A549 (cell line): ENCODE results near the gene ITGA7. TPM values are rescaled to one million over a fixed set of nuclear protein-coding genes. Genes with fewer than 3 reads are reported as not detected.

ENCODE experiments used
- ATAC-seq, 2 experiments: fragments of 200-7000 bp in 1 of 2; fragments of >200 bp in 1 of 2; cut with Nextera tagmentation in 1 of 2; cut with Tn5 transposase in 1 of 2; 3 replicates each; pipeline versions ENCODE4 v1.8.0 to v1.9.1; 2018 to 2020; ENCODE audit warnings: mild to moderate bottlenecking in 1 of 2, moderate library complexity in 1 of 2
- CTCF ChIA-PET: fragments of 300-600 bp; sonication (Branson Sonifier 250); formaldehyde crosslinking; extraction: SDS; loops from one replicate; lab custom pipeline; 2021; ENCODE audit warnings: antibody characterized with exemption, inconsistent platforms; lab: Yijun Ruan, JAX
- POLR2A ChIA-PET: fragments of 350-600 bp; formaldehyde crosslinking; extraction: SDS; loops from one replicate; lab custom pipeline; 2021; ENCODE audit warnings: antibody characterized with exemption, inconsistent platforms; lab: Yijun Ruan, JAX
- DNase-seq, 2 experiments: peaks; one replicate each; pipeline versions ENCODE4 v3.0.0 to v3.0.0-alpha.2; 2011 to 2016; ENCODE audit warnings: low read depth in 1 of 2, low spot score in 1 of 2
- FAIRE-seq: peaks from 2 replicates; lab custom pipeline; 2011; peaks lifted over from hg19 to GRCh38; lab: Jason Lieb, UNC
- H3K27ac ChIP-seq, 2 experiments: fragments of >200 bp; sonication (Bioruptor Twin); formaldehyde crosslinking; 3 replicates each; pipeline ENCODE4 v1.5.1; 2016 to 2017
- H3K4me1 ChIP-seq: fragments of >200 bp; sonication (Bioruptor Twin); formaldehyde crosslinking; 3 replicates; pipeline ENCODE4 v1.6.1; 2016
- H3K4me2 ChIP-seq: fragments of >200 bp; sonication (Bioruptor Twin); formaldehyde crosslinking; 3 replicates; pipeline ENCODE4 v1.6.1; 2016
- H3K4me3 ChIP-seq: fragments of >200 bp; sonication (Bioruptor Twin); formaldehyde crosslinking; 3 replicates; pipeline ENCODE4 v1.5.1; 2016
- H3K9me3 ChIP-seq: fragments of >200 bp; sonication (Bioruptor Twin); formaldehyde crosslinking; 3 replicates; pipeline ENCODE4 v1.6.1; 2016
- BHLHE40 ChIP-seq: IDR thresholded peaks from 2 replicates; pipeline ENCODE4 v1.6.1; 2012; ENCODE audit warnings: low read depth, low read length, inconsistent platforms
- CBX2 ChIP-seq: fragments of 200-600 bp; sonication (generic); IDR thresholded peaks from 2 replicates; pipeline ENCODE4 v1.6.1; 2016; ENCODE audit warnings: low read depth, mild to moderate bottlenecking, borderline replicate concordance
- CEBPB ChIP-seq, 2 experiments: fragments of >200 bp in 1 of 2; sonication (Bioruptor Twin) in 1 of 2; formaldehyde crosslinking in 1 of 2; IDR thresholded peaks; 2 replicates each; pipeline ENCODE4 v1.6.1; 2012 to 2016
- ELK1 ChIP-seq: fragments of 150-350 bp; IDR thresholded peaks from 2 replicates; pipeline ENCODE4 v1.6.1; 2014; ENCODE audit warnings: low read depth, mild to moderate bottlenecking, low read length
- EP300 ChIP-seq, 2 experiments: fragments of >200 bp; sonication (Bioruptor Twin); formaldehyde crosslinking; IDR thresholded peaks; 2 replicates in 1 of 2; 3 replicates in 1 of 2; pipeline ENCODE4 v1.6.1; 2016 to 2017
- ESRRA ChIP-seq: fragments of 150-350 bp; IDR thresholded peaks from 2 replicates; pipeline ENCODE4 v1.6.1; 2014; ENCODE audit warnings: mild to moderate bottlenecking, low read length, borderline replicate concordance
- HEYL ChIP-seq: fragments of 250-450 bp; sonication (Bioruptor Pico); IDR thresholded peaks from 2 replicates; pipeline ENCODE4 v1.8.0; 2021; ENCODE audit warnings: mild to moderate bottlenecking, moderate library complexity
- HMGXB4 ChIP-seq: fragments of 250-450 bp; sonication (Bioruptor Pico); IDR thresholded peaks from 2 replicates; pipeline ENCODE4 v1.5.0; 2021; ENCODE audit warnings: mild to moderate bottlenecking, moderate library complexity, borderline replicate concordance
- JUN ChIP-seq, 2 experiments: fragments of >200 bp; sonication (Bioruptor Twin); formaldehyde crosslinking; IDR thresholded peaks; 2 replicates in 1 of 2; 3 replicates in 1 of 2; pipeline ENCODE4 v1.6.1; 2016 to 2017
- JUNB ChIP-seq: fragments of >200 bp; sonication (Bioruptor Twin); formaldehyde crosslinking; IDR thresholded peaks from 2 replicates; pipeline ENCODE4 v1.6.1; 2016
- MAFK ChIP-seq: fragments of 450-650 bp; IDR thresholded peaks from 2 replicates; pipeline ENCODE4 v1.6.1; 2014; ENCODE audit not compliant: partially characterized antibody
- PBX3 ChIP-seq: IDR thresholded peaks from 2 replicates; pipeline ENCODE4 v1.6.1; 2012
- POLR2AphosphoS2 ChIP-seq: conservative IDR thresholded peaks from 2 replicates; pipeline ENCODE4 v1.6.1; 2012; ENCODE audit warnings: low read length, improper control_type of control experiment, inconsistent platforms
- RCOR1 ChIP-seq: fragments of 150-350 bp; IDR thresholded peaks from 2 replicates; pipeline ENCODE4 v1.6.1; 2014; ENCODE audit warnings: antibody characterized with exemption, low read length, low read depth
- RFX5 ChIP-seq: fragments of 450-650 bp; IDR thresholded peaks from 2 replicates; pipeline ENCODE4 v1.7.1; 2014; ENCODE audit warnings: antibody characterized with exemption, mild to moderate bottlenecking, moderate library complexity
- SMC3 ChIP-seq: fragments of >200 bp; sonication (Bioruptor Twin); formaldehyde crosslinking; IDR thresholded peaks from 3 replicates; pipeline ENCODE4 v1.6.1; 2018; ENCODE audit warnings: inconsistent platforms
- ZC3H11A ChIP-seq: fragments of 450-650 bp; IDR thresholded peaks from 2 replicates; pipeline ENCODE4 v1.6.1; 2014; ENCODE audit warnings: antibody characterized with exemption, mild to moderate bottlenecking
- ZFP36 ChIP-seq: fragments of 450-650 bp; IDR thresholded peaks from 2 replicates; pipeline ENCODE4 v1.6.1; 2014; ENCODE audit warnings: borderline replicate concordance; ENCODE audit not compliant: partially characterized antibody
- ZNF302 ChIP-seq: fragments of 250-450 bp; sonication (Bioruptor Pico); IDR thresholded peaks from 2 replicates; pipeline ENCODE4 v1.9.0; 2021; ENCODE audit warnings: inconsistent platforms, mild to moderate bottlenecking, moderate library complexity
- ZSCAN20 ChIP-seq: fragments of 250-450 bp; sonication (Bioruptor Pico); IDR thresholded peaks from 2 replicates; pipeline ENCODE4 v1.8.0; 2022; ENCODE audit warnings: mild to moderate bottlenecking, moderate library complexity
- WGBS: methylation state at CpG from one replicate; pipeline ENCODE4 v1.1.6; 2017; ENCODE audit errors: missing lambda C conversion rate; 5-methylcytosine and 5-hydroxymethylcytosine counted together
- polyA plus RNA-seq, 4 experiments: library from polyadenylated mRNA; depleted of rRNA in 3 of 4; stranded (reverse); fragments of >200 nt; fragmentation: RNase III in 1 of 4; extraction: RNeasy Plus Mini Kit Qiagen cat#74134 plus additional on column Dnase treatment in 1 of 4; gene quantifications; 2 replicates in 3 of 4; 3 replicates in 1 of 4; pipeline ENCODE4 v1.2.3, GENCODE V29; 2011 to 2017

ITGA7 gene
- polyA plus RNA-seq, 2 of the 4 experiments (the other 2 are of a cell fraction) = 1.4 to 1.9 TPM

GRCh38 chr12:55742719-55743405, 35.2 kb upstream of the ITGA7 start, which contains the start of gene GDF11 (continued):
- TF ChIP-seq ELK1 = no peak

- TF ChIP-seq BHLHE40 = no peak
- no peak for TF ChIP-seq ESRRA
- no peak for TF ChIP-seq ZFP36
- TF ChIP-seq CEBPB (IDR thresholded peaks at IDR 0.05) = no peak
- TF ChIP-seq JUN (IDR thresholded peaks at IDR 0.05) = no peak
- TF ChIP-seq ZNF302 = no peak
- 30% methylated on average over 3 of the region's 3 CpGs for WGBS
- DNase-seq (no peak), FAIRE-seq (no peak), ATAC-seq (no peak)
- peak overlapping the region; percentile 92 for H3K4me2 ChIP-seq
- H3K9me3 ChIP-seq = no peaks in the 10 kb centered on the region
- peak overlapping the region; percentile 73 for H3K4me3 ChIP-seq
- ChIA-PET POLR2A (interaction anchor here (0.5 kb wide), 1 partner anchor 155 kb away, joined by 4 read pairs; no protein-coding TSS in a partner anchor), CTCF (interaction anchor here (0.8 to 11.7 kb wide), 7 partner anchors 13 to 447 kb away, joined by 3 to 139 read pairs (median 4); partner anchors contain the start of genes BLOC1S1, CD63, RDH5 and SMARCC2)
- peak overlapping the region in 1 of 2 experiments; percentile 87; a peak in 2 of 6 replicates for H3K27ac ChIP-seq
- H3K4me1 ChIP-seq = peaks cover 31% of the 10 kb centered on the region; the same call in 2 of the 3 replicates
These were observed 34.4 kb upstream of the ITGA7 start for GRCh38 chr12:55741931-55742680.

- H3K4me1 ChIP-seq = peaks cover 12% of the 10 kb centered on the region; the same call in 2 of the 3 replicates
- no peak overlapping the region for H3K27ac ChIP-seq
- DNase-seq = no peak
- 72% methylated on average over 2 of the region's 2 CpGs for WGBS
- peak overlapping the region; percentile 88 for H3K4me2 ChIP-seq
- FAIRE-seq = no peak
- ATAC-seq = no peak
- no peaks in the 10 kb centered on the region for H3K9me3 ChIP-seq
- CTCF ChIA-PET = interaction anchor here (0.6 to 11.7 kb wide), 64 partner anchors 10 to 752 kb away, joined by 3 to 139 read pairs (median 6); partner anchors contain the start of genes BLOC1S1, CD63, DGKA and DNAJC14
- peak overlapping the region; percentile 45; the same call in 1 of the 3 replicates for H3K4me3 ChIP-seq
- POLR2A ChIA-PET = interaction anchor here (1.7 to 2.2 kb wide), 3 partner anchors 9 to 79 kb away, joined by 7 to 18 read pairs (median 10); partner anchors contain the start of genes CD63, ORMDL2 and SARNP
- TF ChIP-seq ZC3H11A = no peak
- no peak for TF ChIP-seq ZSCAN20 (CRISPR knock-in tag)
- no peak for TF ChIP-seq HEYL (CRISPR knock-in tag)
- no peak for TF ChIP-seq POLR2AphosphoS2
- no peak for TF ChIP-seq RCOR1
- TF ChIP-seq, all 56 proteins: peak for 0
These were observed 31.3 kb upstream of the ITGA7 start for GRCh38 chr12:55739025-55739378.

- POLR2A ChIA-PET = interaction anchor here (1.7 to 2.2 kb wide), 3 partner anchors 9 to 79 kb away, joined by 7 to 18 read pairs (median 10); partner anchors contain the start of genes CD63, ORMDL2 and SARNP
- peak; percentile 52 to 81 for ATAC-seq
- TF ChIP-seq ZC3H11A = 0 out of 2 replicates have a peak, but pooled peaks have one; percentile 1
- TF ChIP-seq MAFK = peak; percentile 98
- no peak for TF ChIP-seq PBX3
- TF ChIP-seq SMC3 = peak; percentile 62
- no peak for TF ChIP-seq EP300 (IDR thresholded peaks at IDR 0.05)
- no peak for TF ChIP-seq CBX2
- TF ChIP-seq HMGXB4 (CRISPR knock-in tag) = no peak
- TF ChIP-seq ZSCAN20 (CRISPR knock-in tag) = no peak
- no peak for TF ChIP-seq ESRRA
- TF ChIP-seq RFX5 = peak; percentile 70; the same call in 1 of the 2 replicates
- TF ChIP-seq JUNB = no peak
These were observed 30.7 kb upstream of the ITGA7 start for GRCh38 chr12:55738123-55739024.

More at GRCh38 chr12:55738123-55739024, 30.7 kb upstream of the ITGA7 start:
- CTCF ChIA-PET = interaction anchor here (0.6 to 11.7 kb wide), 68 partner anchors 10 to 752 kb away, joined by 3 to 139 read pairs (median 6); partner anchors contain the start of genes BLOC1S1, CD63, DGKA and DNAJC14
- 12% methylated on average over 14 of the region's 14 CpGs for WGBS
- FAIRE-seq (peak; percentile 90), DNase-seq (peak; percentile 56 to 79)
- Histone ChIP-seq H3K4me2 (peak overlapping the region; percentile 88), H3K4me3 (peak overlapping the region; percentile 45), H3K9me3 (no peaks in the 10 kb centered on the region), H3K4me1 (peaks cover 11% of the 10 kb centered on the region; the same call in 2 of the 3 replicates), H3K27ac (peak overlapping the region; percentile 40 to 72; a peak in 5 of 6 replicates)
